Transverse colon (tissue), 4 donors: ENCODE data around the gene RWDD1.

Experiments
- POLR2A ChIP-seq: fragments of 450-650 bp; IDR thresholded peaks from one replicate; pipeline ENCODE4 v1.6.1; 2016; ENCODE audit warnings: antibody characterized with exemption, mild to moderate bottlenecking, moderate library complexity
- POLR2AphosphoS5 ChIP-seq, 3 donors: sonication (generic); formaldehyde crosslinking; IDR thresholded peaks; one replicate each; pipeline ENCODE4 v1.6.1; 2016; ENCODE audit warnings: antibody characterized with exemption in 3 of 3
- TF ChIP-seq, protein P1 (sequence below), 5 experiments: fragments of 200-600 bp in 3 of 5; fragments of 450-650 bp in 2 of 5; sonication (generic) in 3 of 5; IDR thresholded peaks; 1 replicate in 2 of 5; 2 replicates in 3 of 5; pipeline ENCODE4 v1.5.1; 2016 to 2017; ENCODE audit warnings: antibody characterized with exemption in 5 of 5, inconsistent platforms in 3 of 5, mild to moderate bottlenecking in 2 of 5, moderate library complexity in 1 of 5

DNA sequence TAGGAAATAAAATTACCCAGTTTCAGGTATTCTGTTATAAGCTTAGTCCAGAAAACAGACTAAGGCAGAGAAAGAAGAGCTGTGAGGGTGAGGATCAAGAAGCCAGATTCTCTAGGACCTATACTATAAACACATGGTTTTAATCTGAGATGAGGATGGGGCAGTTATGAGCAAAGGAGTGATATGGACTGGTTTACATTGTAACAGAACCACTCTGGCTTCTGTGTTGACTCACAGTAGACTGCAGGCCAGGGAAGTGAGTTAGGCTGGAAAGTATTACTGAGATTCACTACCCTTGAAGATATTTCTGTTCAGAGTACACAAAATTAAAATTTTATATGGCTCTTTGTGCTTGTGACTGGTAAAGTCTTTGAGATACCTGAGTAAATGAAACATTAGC, 3.2 kb upstream of the RWDD1 start:
- TF ChIP-seq, protein P1, sequence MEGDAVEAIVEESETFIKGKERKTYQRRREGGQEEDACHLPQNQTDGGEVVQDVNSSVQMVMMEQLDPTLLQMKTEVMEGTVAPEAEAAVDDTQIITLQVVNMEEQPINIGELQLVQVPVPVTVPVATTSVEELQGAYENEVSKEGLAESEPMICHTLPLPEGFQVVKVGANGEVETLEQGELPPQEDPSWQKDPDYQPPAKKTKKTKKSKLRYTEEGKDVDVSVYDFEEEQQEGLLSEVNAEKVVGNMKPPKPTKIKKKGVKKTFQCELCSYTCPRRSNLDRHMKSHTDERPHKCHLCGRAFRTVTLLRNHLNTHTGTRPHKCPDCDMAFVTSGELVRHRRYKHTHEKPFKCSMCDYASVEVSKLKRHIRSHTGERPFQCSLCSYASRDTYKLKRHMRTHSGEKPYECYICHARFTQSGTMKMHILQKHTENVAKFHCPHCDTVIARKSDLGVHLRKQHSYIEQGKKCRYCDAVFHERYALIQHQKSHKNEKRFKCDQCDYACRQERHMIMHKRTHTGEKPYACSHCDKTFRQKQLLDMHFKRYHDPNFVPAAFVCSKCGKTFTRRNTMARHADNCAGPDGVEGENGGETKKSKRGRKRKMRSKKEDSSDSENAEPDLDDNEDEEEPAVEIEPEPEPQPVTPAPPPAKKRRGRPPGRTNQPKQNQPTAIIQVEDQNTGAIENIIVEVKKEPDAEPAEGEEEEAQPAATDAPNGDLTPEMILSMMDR (IDR thresholded peaks at IDR 0.05): no peak
- no peak for TF ChIP-seq POLR2A
- no peak for TF ChIP-seq POLR2AphosphoS5 (IDR thresholded peaks at IDR 0.05)
